GM21786 (cell line): ENCODE measurements around the gene CELF4.

Experiments
- ATAC-seq: cut with Tn5 transposase; IDR thresholded peaks from one replicate; pipeline ENCODE4 v1.9.1; 2021; ENCODE audit not compliant: unreplicated experiment

The CELF4 gene

GRCh38 chr18:37447962-37448888 is 117.4 kb downstream of the CELF4 start:
- no peak for ATAC-seq

GRCh38 chr18:37445836-37446235 is 119.8 kb downstream of the CELF4 start:
- no peak for ATAC-seq

- ATAC-seq: no peak
Observed at GRCh38 chr18:37445368-37445767, 120.2 kb downstream of the CELF4 start.

- ATAC-seq: no peak
Observed at GRCh38 chr18:37443325-37444055, 122.1 kb downstream of the CELF4 start.

- ATAC-seq: no peak
Observed at GRCh38 chr18:37442477-37442876, 123.1 kb downstream of the CELF4 start.

GRCh38 chr18:37441821-37442220 is 123.8 kb downstream of the CELF4 start:
- ATAC-seq: no peak

- no peak for ATAC-seq
Observed at GRCh38 chr18:37440206-37440605, 125.4 kb downstream of the CELF4 start.

- ATAC-seq: no peak
Observed at GRCh38 chr18:37438417-37439180, 127.0 kb downstream of the CELF4 start.

GRCh38 chr18:37435996-37436395 is 129.6 kb downstream of the CELF4 start:
- ATAC-seq: no peak

- no peak for ATAC-seq
Observed at GRCh38 chr18:37435150-37435867, 130.3 kb downstream of the CELF4 start.

GRCh38 chr18:37434161-37434860 is 131.3 kb downstream of the CELF4 start:
- ATAC-seq: no peak

GRCh38 chr18:37432436-37433195 is 133.0 kb downstream of the CELF4 start:
- no peak for ATAC-seq

- ATAC-seq: no peak
Observed at GRCh38 chr18:37430357-37431076, 135.1 kb downstream of the CELF4 start.

- no peak for ATAC-seq
Observed at GRCh38 chr18:37429791-37430190, 135.8 kb downstream of the CELF4 start.

GRCh38 chr18:37428288-37428974 is 137.2 kb downstream of the CELF4 start:
- ATAC-seq: no peak

GRCh38 chr18:37426586-37426985 is 139.0 kb downstream of the CELF4 start:
- no peak for ATAC-seq

- ATAC-seq: no peak
Observed at GRCh38 chr18:37425222-37425621, 140.4 kb downstream of the CELF4 start.

GRCh38 chr18:37424507-37424906 is 141.1 kb downstream of the CELF4 start:
- ATAC-seq: no peak
